GM23338 (cell line): Measurements from ENCODE around the gene PIWIL4. TPM values are rescaled to one million over a fixed set of nuclear protein-coding genes. Genes with fewer than 3 reads are reported as not detected.

Source experiments
- ATAC-seq: fragments of 200-7000 bp; cut with Tn5 transposase; 3 replicates; pipeline ENCODE4 v1.9.1; 2020
- DNase-seq: peaks from one replicate; pipeline ENCODE4 v3.0.0-alpha.2; 2015; ENCODE audit warnings: low spot score
- H2AFZ ChIP-seq: fragments of 200-600 bp; sonication (generic); 2 replicates; pipeline ENCODE4 v1.8.0; 2016; ENCODE audit warnings: antibody characterized with exemption, mild to moderate bottlenecking, moderate library complexity
- H3F3A ChIP-seq: fragments of 200-600 bp; sonication (generic); replicated peaks from 2 replicates; pipeline ENCODE4 v1.8.0; 2017; ENCODE audit warnings: antibody characterized with exemption, mixed run types, low read depth
- H3K27ac ChIP-seq: fragments of 200-600 bp; sonication (generic); 2 replicates; pipeline ENCODE4 v1.6.1; 2016; ENCODE audit warnings: low read depth
- H3K27me3 ChIP-seq: fragments of 200-600 bp; sonication (generic); 2 replicates; pipeline ENCODE4 v1.8.0; 2016; ENCODE audit warnings: mild to moderate bottlenecking, mixed run types, moderate library complexity; ENCODE audit not compliant: insufficient read depth
- H3K36me3 ChIP-seq: fragments of 200-600 bp; sonication (generic); 2 replicates; pipeline ENCODE4 v1.8.0; 2016; ENCODE audit warnings: mild to moderate bottlenecking; ENCODE audit not compliant: insufficient read depth
- H3K4me1 ChIP-seq: fragments of 200-600 bp; sonication (generic); 2 replicates; pipeline ENCODE4 v1.8.0; 2016; ENCODE audit warnings: mild to moderate bottlenecking, moderate library complexity; ENCODE audit not compliant: insufficient read depth
- H3K4me2 ChIP-seq: fragments of 200-600 bp; sonication (generic); 2 replicates; pipeline ENCODE4 v1.7.1; 2017; ENCODE audit warnings: mixed run types
- H3K4me3 ChIP-seq: fragments of 200-600 bp; sonication (generic); 2 replicates; pipeline ENCODE4 v1.6.1; 2016; ENCODE audit warnings: mixed run types
- H3K79me2 ChIP-seq: fragments of 200-600 bp; sonication (generic); replicated peaks from 2 replicates; pipeline ENCODE4 v1.8.0; 2017; ENCODE audit warnings: mild to moderate bottlenecking; ENCODE audit not compliant: insufficient read depth
- H3K9me2 ChIP-seq: fragments of 200-600 bp; sonication (generic); 2 replicates; pipeline ENCODE4 v1.8.0; 2017; ENCODE audit not compliant: insufficient read depth
- H4K20me1 ChIP-seq: fragments of 200-600 bp; sonication (generic); replicated peaks from 2 replicates; pipeline ENCODE4 v1.8.0; 2017; ENCODE audit warnings: mild to moderate bottlenecking; ENCODE audit not compliant: insufficient read depth
- H3K27ac Mint-ChIP-seq: 2 replicates; pipeline ENCODE4 v1.8.0; 2020; ENCODE audit warnings: inconsistent platforms, mild to moderate bottlenecking, moderate library complexity, mixed read lengths
- H3K27me3 Mint-ChIP-seq: 3 replicates; pipeline ENCODE4 v1.8.0; 2022; ENCODE audit warnings: low read depth, mild to moderate bottlenecking, moderate library complexity, mixed read lengths, inconsistent platforms; ENCODE audit not compliant: insufficient read depth, poor library complexity
- H3K36me3 Mint-ChIP-seq: 3 replicates; pipeline ENCODE4 v1.8.0; 2021; ENCODE audit warnings: low read depth, mild to moderate bottlenecking, inconsistent platforms, moderate library complexity, mixed read lengths
- H3K4me1 Mint-ChIP-seq: 3 replicates; pipeline ENCODE4 v1.8.0; 2020; ENCODE audit warnings: mild to moderate bottlenecking, inconsistent platforms, mixed read lengths
- H3K4me3 Mint-ChIP-seq: 3 replicates; pipeline ENCODE4 v1.8.0; 2021; ENCODE audit warnings: moderate library complexity, mild to moderate bottlenecking, inconsistent platforms, mixed read lengths
- H3K9me3 Mint-ChIP-seq: 3 replicates; pipeline ENCODE4 v1.8.0; 2020; ENCODE audit warnings: moderate library complexity, mild to moderate bottlenecking, inconsistent platforms, mixed read lengths
- CREB1 ChIP-seq: fragments of 250-450 bp; sonication (Bioruptor Pico); IDR thresholded peaks from 2 replicates; pipeline ENCODE4 v1.5.0; 2020; ENCODE audit warnings: low read depth, mild to moderate bottlenecking, moderate library complexity
- CTCF ChIP-seq, 2 experiments: fragments of 200-600 bp in 1 of 2; sonication (generic) in 1 of 2; conservative IDR thresholded peaks; 2 replicates each; pipeline versions ENCODE4 v1.5.1 to v1.6.1; 2016 to 2017; ENCODE audit warnings: antibody characterized with exemption in 2 of 2, low read depth in 2 of 2, mild to moderate bottlenecking in 2 of 2, moderate library complexity in 1 of 2
- ETS1 ChIP-seq: IDR thresholded peaks from 2 replicates; pipeline ENCODE4 v1.6.1; 2016; ENCODE audit warnings: antibody characterized with exemption
- EZH2 ChIP-seq: fragments of 200-600 bp; sonication (generic); IDR thresholded peaks from one replicate; pipeline ENCODE4 v1.8.0; 2017; ENCODE audit warnings: antibody characterized with exemption, mild to moderate bottlenecking, low read depth; ENCODE audit not compliant: unreplicated experiment
- EZH2phosphoT487 ChIP-seq: fragments of 200-600 bp; sonication (generic); IDR thresholded peaks from one replicate; pipeline ENCODE4 v1.8.1; 2018; ENCODE audit warnings: antibody characterized with exemption; ENCODE audit not compliant: unreplicated experiment
- NANOG ChIP-seq: IDR thresholded peaks from 2 replicates; pipeline ENCODE4 v1.6.1; 2016; ENCODE audit warnings: antibody characterized with exemption, borderline replicate concordance
- POLR2AphosphoS5 ChIP-seq: IDR thresholded peaks from 2 replicates; pipeline ENCODE4 v1.6.1; 2016; ENCODE audit warnings: antibody characterized with exemption, low read depth
- STAT1 ChIP-seq: IDR thresholded peaks from one replicate; pipeline ENCODE4 v1.6.1; 2016; ENCODE audit warnings: antibody characterized with exemption; ENCODE audit not compliant: unreplicated experiment
- ZNF114 ChIP-seq: fragments of 250-450 bp; sonication (Bioruptor Pico); IDR thresholded peaks from 2 replicates; pipeline ENCODE4 v1.5.0; 2020; ENCODE audit warnings: mild to moderate bottlenecking, moderate library complexity
- ZNF462 ChIP-seq: fragments of 250-450 bp; sonication (Bioruptor Pico); IDR thresholded peaks from 2 replicates; pipeline ENCODE4 v1.5.0; 2020; ENCODE audit warnings: mild to moderate bottlenecking, moderate library complexity
- polyA plus RNA-seq: library from polyadenylated mRNA; unstranded; fragments of >200 nt; fragmentation: Nextera tagmentation; extraction: Ambion mirVana; gene quantifications from 2 replicates; pipeline ENCODE4 v1.2.1, GENCODE V29; 2016
- total RNA-seq: library from RNA; depleted of rRNA; stranded (reverse); fragments of >200 nt; shearing (Covaris generic); gene quantifications from 2 replicates; pipeline ENCODE4 v1.2.3, GENCODE V29; 2014

PIWIL4 gene
- total and polyA plus RNA-seq, 2 experiments from 2014 or later: 0.23 to 0.66 TPM

- H3K4me3 Mint-ChIP-seq: no peak overlapping the region; the same call in 2 of the 3 replicates
- Histone ChIP-seq H2AFZ (no peak overlapping the region), H3K27ac (no peak overlapping the region), H4K20me1 (no peaks in the 10 kb centered on the region), H3K9me2 (no peaks in the 10 kb centered on the region), H3K79me2 (no peaks in the 10 kb centered on the region), H3K4me3 (no peak overlapping the region), H3K4me1 (peaks cover 7% of the 10 kb centered on the region), H3K4me2 (no peak overlapping the region; the same call in 1 of the 2 replicates), H3F3A (no peaks in the 10 kb centered on the region), H3K36me3 (no peaks in the 10 kb centered on the region; the same call in 1 of the 2 replicates), H3K27me3 (no peaks in the 10 kb centered on the region)
- DNase-seq: peak; percentile 73
- peaks cover 16% of the 10 kb centered on the region; the same call in 2 of the 3 replicates for H3K9me3 Mint-ChIP-seq
- peak overlapping the region; percentile 8; the same call in 1 of the 2 replicates for H3K27ac Mint-ChIP-seq
- peaks cover 19% of the 10 kb centered on the region for H3K4me1 Mint-ChIP-seq
- H3K27me3 Mint-ChIP-seq: no peaks in the 10 kb centered on the region
- TF ChIP-seq CREB1 (CRISPR knock-in tag): 0 out of 2 replicates have a peak, but pooled peaks have one; percentile 19
- TF ChIP-seq POLR2AphosphoS5: no peak
- 0 out of 2 replicates have a peak, but pooled peaks have one; percentile 42 for TF ChIP-seq ZNF114
- peak; percentile 72 for ATAC-seq
- H3K36me3 Mint-ChIP-seq: peaks cover 7% of the 10 kb centered on the region; the same call in 2 of the 3 replicates
Measured at GRCh38 chr11:94604482-94604881, 37.3 kb downstream of the PIWIL4 start.

GRCh38 chr11:94613120-94613519, 46.0 kb downstream of the PIWIL4 start:
- H3K27me3 Mint-ChIP-seq: peaks cover 5% of the 10 kb centered on the region
- H3K79me2 ChIP-seq: no peaks in the 10 kb centered on the region
- ATAC-seq: no peak
- H3F3A ChIP-seq: no peaks in the 10 kb centered on the region
- H3K36me3 ChIP-seq: no peaks in the 10 kb centered on the region; the same call in 1 of the 2 replicates
- no peak overlapping the region for H3K27ac ChIP-seq
- H2AFZ ChIP-seq: no peak overlapping the region
- no peaks in the 10 kb centered on the region for H4K20me1 ChIP-seq
- no peaks in the 10 kb centered on the region for H3K4me1 Mint-ChIP-seq
- no peaks in the 10 kb centered on the region for H3K27me3 ChIP-seq
- peaks cover 45% of the 10 kb centered on the region for H3K9me3 Mint-ChIP-seq
- TF ChIP-seq POLR2AphosphoS5 (no peak), EZH2phosphoT487 (no peak), EZH2 (no peak), CTCF (conservative IDR thresholded peaks at IDR 0.05; ENCODE audit: low read depth in 2 of 2) (no peak), STAT1 (no peak), NANOG (no peak), ZNF462 (CRISPR knock-in tag) (no peak), ETS1 (no peak)
- H3K9me2 ChIP-seq: no peaks in the 10 kb centered on the region
- H3K36me3 Mint-ChIP-seq: peaks cover 14% of the 10 kb centered on the region; the same call in 2 of the 3 replicates
- H3K4me2 ChIP-seq: no peak overlapping the region
- DNase-seq: no peak
- H3K4me3 ChIP-seq: no peak overlapping the region
- H3K4me1 ChIP-seq: no peaks in the 10 kb centered on the region
- H3K4me3 Mint-ChIP-seq: no peak overlapping the region
- H3K27ac Mint-ChIP-seq: no peak overlapping the region
